HEK293T (cell line): ENCODE data around the gene SLC1A1.

Experiments used
- ARNT ChIP-seq: fragments of 450-650 bp; IDR thresholded peaks from 2 replicates; pipeline ENCODE4 v1.6.1; 2017; ENCODE audit warnings: mild to moderate bottlenecking
- BHLHE40 ChIP-seq: fragments of 450-650 bp; IDR thresholded peaks from 2 replicates; pipeline ENCODE4 v1.6.1; 2016; ENCODE audit warnings: mild to moderate bottlenecking, moderate library complexity, borderline replicate concordance
- SUZ12 ChIP-seq: fragments of 450-650 bp; IDR thresholded peaks from 2 replicates; pipeline ENCODE4 v1.6.1; 2016; ENCODE audit warnings: mild to moderate bottlenecking

DNA sequence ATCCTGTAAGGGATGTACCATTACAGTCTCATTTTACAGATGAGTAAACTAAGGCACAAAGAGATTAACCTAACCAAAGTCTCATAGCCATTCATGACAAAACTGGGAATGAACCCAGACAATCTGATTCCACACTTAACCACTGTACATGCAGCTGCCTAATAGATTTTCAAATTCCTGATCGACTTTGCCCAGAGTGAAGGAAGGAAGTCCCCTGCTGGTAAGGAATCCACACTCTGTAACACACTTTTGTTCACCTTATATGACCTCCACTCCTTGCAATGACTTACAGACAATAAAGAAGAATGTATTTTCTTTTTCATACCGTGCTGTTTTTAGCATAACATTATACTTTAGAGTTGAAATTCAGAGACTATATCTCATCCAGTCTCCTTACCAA, 140.6 kb downstream of the SLC1A1 start:
- TF ChIP-seq SUZ12 (no peak), ARNT (no peak), BHLHE40 (no peak)
